Cardiac muscle cell (in vitro differentiated cells and primary cell): ENCODE data around the gene NPIPB6. TPM values are rescaled to one million over a fixed set of nuclear protein-coding genes. Genes with fewer than 3 reads are reported as not detected.

ENCODE experiments used
- DNase-seq, 2 donors: peaks; one replicate each; pipeline versions ENCODE4 v3.0.0 to v3.0.0-alpha.2; 2010 to 2017; ENCODE audit warnings: low read depth in 1 of 2, low spot score in 1 of 2
- H3K27ac ChIP-seq: fragments of 200-600 bp; sonication (generic); 2 replicates; pipeline ENCODE4 v1.5.1; 2016
- H3K27me3 ChIP-seq: fragments of 200-600 bp; sonication (generic); 2 replicates; pipeline ENCODE4 v1.6.0; 2016; ENCODE audit warnings: control low read depth
- H3K36me3 ChIP-seq: fragments of 200-600 bp; sonication (generic); 2 replicates; pipeline ENCODE4 v1.5.1; 2016; ENCODE audit warnings: control low read depth
- H3K4me1 ChIP-seq: fragments of 200-600 bp; sonication (generic); 2 replicates; pipeline ENCODE4 v1.8.1; 2017; ENCODE audit warnings: low read depth, mild to moderate bottlenecking, mixed run types
- H3K4me3 ChIP-seq: fragments of 200-600 bp; sonication (generic); 2 replicates; pipeline ENCODE4 v1.5.1; 2016; ENCODE audit warnings: mild to moderate bottlenecking
- H3K9me3 ChIP-seq: fragments of 200-600 bp; sonication (generic); 2 replicates; pipeline ENCODE4 v1.5.1; 2017; ENCODE audit warnings: low read depth, mild to moderate bottlenecking, control low read depth
- CTCF ChIP-seq: IDR thresholded peaks from 2 replicates; pipeline ENCODE4 v1.5.1; 2012; ENCODE audit warnings: low read depth, mild to moderate bottlenecking, low read length
- polyA plus RNA-seq: library from polyadenylated mRNA; unstranded; fragments of >200 nt; fragmentation: Nextera tagmentation; extraction: Ambion mirVana; gene quantifications from 2 replicates; pipeline ENCODE4 v1.2.1, GENCODE V29; 2016
- total RNA-seq: library from RNA; depleted of rRNA; stranded (reverse); fragments of >200 nt; gene quantifications from 2 replicates; pipeline ENCODE4 v1.2.3, GENCODE V29; 2016

NPIPB6 gene
- total and polyA plus RNA-seq, 2 experiments from 2014 or later, result 3.2 to 4.9 TPM

GRCh38 chr16:28292731-28293600 is 70.3 kb downstream of the NPIPB6 start:
- Histone ChIP-seq H3K27ac (no peak overlapping the region), H3K27me3 (no peaks in the 10 kb centered on the region), H3K36me3 (no peaks in the 10 kb centered on the region), H3K9me3 (no peaks in the 10 kb centered on the region), H3K4me1 (peaks cover 11% of the 10 kb centered on the region), H3K4me3 (peak overlapping the region; percentile 74)
- peak in 1 of 2 donors; percentile 57 for DNase-seq
- no peak for TF ChIP-seq CTCF

Other genes starting within 250 kb of the NPIPB6 start
- 72.5 and 79.8 TPM in 2 replicates for gene XPO6, start 151.5 kb downstream of the NPIPB6 start, total RNA-seq
- gene XPO6, start 151.5 kb downstream of the NPIPB6 start, polyA plus RNA-seq, result 34.8 and 45.1 TPM in 2 replicates
- 11.7 and 12.0 TPM in 2 replicates for gene SBK1, start 71.0 kb downstream of the NPIPB6 start, total RNA-seq
- gene SBK1, start 71.0 kb downstream of the NPIPB6 start, polyA plus RNA-seq, result 12.9 and 15.3 TPM in 2 replicates
- gene EIF3CL, start 40.3 kb upstream of the NPIPB6 start, total RNA-seq, result 107 and 122 TPM in 2 replicates
- gene EIF3CL, start 40.3 kb upstream of the NPIPB6 start, polyA plus RNA-seq, result 1.2 TPM in 1 of 2 replicates, not detected in the other
- 0.15 and 0.60 TPM in 2 replicates for gene NPIPB7, start 108.8 kb upstream of the NPIPB6 start, total RNA-seq
- 0.76 TPM in 1 of 2 replicates, not detected in the other for gene NPIPB7, start 108.8 kb upstream of the NPIPB6 start, polyA plus RNA-seq
- 25.2 and 29.3 TPM in 2 replicates for gene CLN3, start 128.6 kb upstream of the NPIPB6 start, total RNA-seq
- gene CLN3, start 128.6 kb upstream of the NPIPB6 start, polyA plus RNA-seq, result 29.6 and 39.2 TPM in 2 replicates
- gene APOBR, start 131.1 kb upstream of the NPIPB6 start, total RNA-seq, result 0.39 TPM in 1 of 2 replicates, not detected in the other
- gene APOBR, start 131.1 kb upstream of the NPIPB6 start, polyA plus RNA-seq, result not detected in 2 replicates
- not detected in 2 replicates for gene IL27, start 143.3 kb upstream of the NPIPB6 start, total RNA-seq
- gene IL27, start 143.3 kb upstream of the NPIPB6 start, polyA plus RNA-seq, result not detected in 2 replicates
- not detected in 2 replicates for gene NUPR1, start 175.5 kb upstream of the NPIPB6 start, total RNA-seq
- gene NUPR1, start 175.5 kb upstream of the NPIPB6 start, polyA plus RNA-seq, result not detected in 2 replicates
- 23.8 and 28.8 TPM in 2 replicates for gene SGF29, start 190.4 kb upstream of the NPIPB6 start, total RNA-seq
- gene SGF29, start 190.4 kb upstream of the NPIPB6 start, polyA plus RNA-seq, result 21.7 and 27.9 TPM in 2 replicates
- 0.67 and 1.6 TPM in 2 replicates for gene SULT1A2, start 233.5 kb upstream of the NPIPB6 start, total RNA-seq
- 0.83 and 5.4 TPM in 2 replicates for gene SULT1A2, start 233.5 kb upstream of the NPIPB6 start, polyA plus RNA-seq
- gene SULT1A1, start 246.5 kb upstream of the NPIPB6 start, total RNA-seq, result 23.6 and 30.4 TPM in 2 replicates
- 24.1 and 42.8 TPM in 2 replicates for gene SULT1A1, start 246.5 kb upstream of the NPIPB6 start, polyA plus RNA-seq